Lower lobe of right lung (tissue), 2 donors: Measurements from ENCODE around the gene TARBP2. TPM values are rescaled to one million over a fixed set of nuclear protein-coding genes. Genes with fewer than 3 reads are reported as not detected.

Experiments
- ATAC-seq, 2 donors: fragments of 200-7000 bp; cut with Tn5 transposase; one replicate each; pipeline ENCODE4 v1.9.1; 2020 to 2022; ENCODE audit warnings: mild to moderate bottlenecking in 2 of 2, moderate library complexity in 2 of 2
- DNase-seq: peaks from one replicate; pipeline ENCODE4 v3.0.0-alpha.2; 2020
- H3K27ac ChIP-seq: fragments of 200-600 bp; one replicate; pipeline ENCODE4 v1.8.0; 2022
- H3K27me3 ChIP-seq: fragments of 200-600 bp; one replicate; pipeline ENCODE4 v1.8.0; 2022; ENCODE audit warnings: low read depth
- H3K36me3 ChIP-seq: fragments of 200-600 bp; one replicate; pipeline ENCODE4 v1.8.0; 2022; ENCODE audit warnings: mild to moderate bottlenecking
- H3K4me1 ChIP-seq: fragments of 200-600 bp; one replicate; pipeline ENCODE4 v1.8.0; 2022
- H3K4me3 ChIP-seq: fragments of 200-600 bp; one replicate; pipeline ENCODE4 v1.8.0; 2022; ENCODE audit warnings: mild to moderate bottlenecking
- H3K9me3 ChIP-seq: fragments of 200-600 bp; one replicate; pipeline ENCODE4 v1.8.0; 2022
- intact Hi-C: fragments of 100-400 bp; cut with DNase I; formaldehyde crosslinking; loops from one replicate; pipeline ENCODE4 v1.11.0; 2022
- total RNA-seq: library from RNA; stranded (reverse); fragmentation: NEBNext Ultra II Directional; extraction: Animal tissue kit (Norgen Biotek cat#: 25700); gene quantifications from one replicate; pipeline ENCODE4 v1.2.1, GENCODE V29; 2021
- TF ChIP-seq, protein P1 (sequence below): fragments of 200-600 bp; IDR thresholded peaks from one replicate; pipeline ENCODE4 v1.8.0; 2022; ENCODE audit warnings: antibody characterized with exemption, mild to moderate bottlenecking
- donor health status: DM: no; HTN: yes; CAD: no; lungs with severe emphysema.

The TARBP2 gene
- total RNA-seq, 1 donor from 2014 or later: 34.3 TPM

DNA sequence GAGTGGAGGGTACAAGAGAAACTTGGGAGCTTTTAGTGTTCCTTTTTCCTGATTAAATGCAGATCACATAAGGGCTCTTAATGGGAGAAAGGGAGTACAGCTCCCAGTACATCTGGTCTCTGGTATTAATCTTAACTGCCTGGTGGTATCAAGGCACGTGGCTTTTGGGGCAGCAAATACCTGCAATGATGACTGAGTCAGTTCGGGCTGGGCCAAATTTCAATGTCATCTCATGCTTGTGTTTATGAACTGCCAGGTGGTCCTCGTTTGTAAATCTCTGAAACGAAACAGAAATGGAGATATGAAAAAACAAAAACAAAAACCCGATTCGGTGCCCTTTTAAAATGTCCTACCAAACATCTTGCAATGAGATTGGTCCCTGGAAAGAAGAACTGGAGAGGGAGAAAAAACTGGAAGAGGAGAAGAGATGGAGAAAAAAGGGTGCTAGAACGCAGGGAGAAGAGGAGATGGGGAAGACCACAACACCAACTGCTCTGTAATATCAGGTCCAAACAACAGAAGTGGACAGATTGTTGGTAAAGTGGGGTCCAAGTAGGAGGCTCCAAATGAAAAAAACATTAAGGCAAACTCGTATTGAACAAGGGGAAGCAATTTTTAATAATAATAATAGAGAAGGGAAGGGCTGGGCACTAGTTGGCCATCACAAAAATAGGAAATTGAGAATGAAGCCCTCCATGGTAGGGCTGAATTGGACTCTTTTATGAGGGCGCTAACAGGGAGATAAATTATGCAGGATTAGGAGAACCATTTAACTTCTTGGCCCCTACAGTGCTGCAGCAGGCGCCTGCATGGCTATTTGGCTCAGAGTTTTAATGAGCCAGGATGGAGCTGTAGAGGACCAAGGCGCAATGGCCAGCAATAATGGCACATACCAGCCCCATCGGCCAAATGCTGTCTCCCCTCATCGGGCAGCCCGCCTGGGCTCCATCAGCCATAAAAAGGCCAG, 51.6 kb downstream of the TARBP2 start:
- Histone ChIP-seq H3K27me3 (no peaks in the 10 kb centered on the region), H3K27ac (no peak overlapping the region), H3K4me3 (no peak overlapping the region), H3K36me3 (peaks cover 46% of the 10 kb centered on the region), H3K4me1 (no peaks in the 10 kb centered on the region), H3K9me3 (no peaks in the 10 kb centered on the region)
- no peak for ATAC-seq
- intact Hi-C loops: no loop called here
- TF ChIP-seq, protein P1, sequence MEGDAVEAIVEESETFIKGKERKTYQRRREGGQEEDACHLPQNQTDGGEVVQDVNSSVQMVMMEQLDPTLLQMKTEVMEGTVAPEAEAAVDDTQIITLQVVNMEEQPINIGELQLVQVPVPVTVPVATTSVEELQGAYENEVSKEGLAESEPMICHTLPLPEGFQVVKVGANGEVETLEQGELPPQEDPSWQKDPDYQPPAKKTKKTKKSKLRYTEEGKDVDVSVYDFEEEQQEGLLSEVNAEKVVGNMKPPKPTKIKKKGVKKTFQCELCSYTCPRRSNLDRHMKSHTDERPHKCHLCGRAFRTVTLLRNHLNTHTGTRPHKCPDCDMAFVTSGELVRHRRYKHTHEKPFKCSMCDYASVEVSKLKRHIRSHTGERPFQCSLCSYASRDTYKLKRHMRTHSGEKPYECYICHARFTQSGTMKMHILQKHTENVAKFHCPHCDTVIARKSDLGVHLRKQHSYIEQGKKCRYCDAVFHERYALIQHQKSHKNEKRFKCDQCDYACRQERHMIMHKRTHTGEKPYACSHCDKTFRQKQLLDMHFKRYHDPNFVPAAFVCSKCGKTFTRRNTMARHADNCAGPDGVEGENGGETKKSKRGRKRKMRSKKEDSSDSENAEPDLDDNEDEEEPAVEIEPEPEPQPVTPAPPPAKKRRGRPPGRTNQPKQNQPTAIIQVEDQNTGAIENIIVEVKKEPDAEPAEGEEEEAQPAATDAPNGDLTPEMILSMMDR: no peak
- no peak for DNase-seq

Other genes with a start within 250 kb of the TARBP2 start
- 2.2 TPM for gene ESPL1, start 233.0 kb upstream of the TARBP2 start, total RNA-seq
- gene PFDN5, start 205.7 kb upstream of the TARBP2 start, total RNA-seq: 474 TPM
- 35.3 TPM for gene MYG1, start 201.6 kb upstream of the TARBP2 start, total RNA-seq
- 45.2 TPM for gene AAAS, start 179.7 kb upstream of the TARBP2 start, total RNA-seq
- gene SP7, start 164.9 kb upstream of the TARBP2 start, total RNA-seq: not detected
- 91.1 TPM for gene SP1, start 121.1 kb upstream of the TARBP2 start, total RNA-seq
- gene AMHR2, start 77.4 kb upstream of the TARBP2 start, total RNA-seq: 1.2 TPM
- gene PRR13, start 59.5 kb upstream of the TARBP2 start, total RNA-seq: 216 TPM
- 767 TPM for gene PCBP2, start 49.2 kb upstream of the TARBP2 start, total RNA-seq
- 17.5 TPM for gene MAP3K12, start 1.8 kb upstream of the TARBP2 start, total RNA-seq
- not detected for gene NPFF, start 6.2 kb downstream of the TARBP2 start, total RNA-seq
- gene ATF7, start 125.1 kb downstream of the TARBP2 start, total RNA-seq: 61.2 TPM
- gene ATP5MC2, start 174.8 kb downstream of the TARBP2 start, total RNA-seq: 264 TPM
- gene CALCOCO1, start 226.2 kb downstream of the TARBP2 start, total RNA-seq: 212 TPM